Hematopoietic multipotent progenitor cell treated with erythropoietin and hydrocortisone succinate and interleukin-3 and kit ligand, for 15 days (in vitro differentiated cells): ENCODE results near the gene PPP4R1.

ENCODE experiments used
- DNase-seq: peaks from one replicate; pipeline ENCODE4 v3.0.0-alpha.2; 2015; ENCODE audit warnings: low spot score

Gene PPP4R1

GRCh38 chr18:9507565-9508088 is 106.7 kb downstream of the PPP4R1 start:
- no peak for DNase-seq

- no peak for DNase-seq
Observed at GRCh38 chr18:9506046-9506792, 108.1 kb downstream of the PPP4R1 start.
